A549 (cell line): Measurements from ENCODE around the gene SLC45A1. TPM values are rescaled to one million over a fixed set of nuclear protein-coding genes. Genes with fewer than 3 reads are reported as not detected.

Experiments used
- ATAC-seq, 2 experiments: fragments of 200-7000 bp in 1 of 2; fragments of >200 bp in 1 of 2; cut with Nextera tagmentation in 1 of 2; cut with Tn5 transposase in 1 of 2; 3 replicates each; pipeline versions ENCODE4 v1.8.0 to v1.9.1; 2018 to 2020; ENCODE audit warnings: mild to moderate bottlenecking in 1 of 2, moderate library complexity in 1 of 2
- CTCF ChIA-PET: fragments of 300-600 bp; sonication (Branson Sonifier 250); formaldehyde crosslinking; extraction: SDS; loops from one replicate; lab custom pipeline; 2021; ENCODE audit warnings: antibody characterized with exemption, inconsistent platforms; lab: Yijun Ruan, JAX
- POLR2A ChIA-PET: fragments of 350-600 bp; formaldehyde crosslinking; extraction: SDS; loops from one replicate; lab custom pipeline; 2021; ENCODE audit warnings: antibody characterized with exemption, inconsistent platforms; lab: Yijun Ruan, JAX
- DNase-seq, 2 experiments: peaks; one replicate each; pipeline versions ENCODE4 v3.0.0 to v3.0.0-alpha.2; 2011 to 2016; ENCODE audit warnings: low read depth in 1 of 2, low spot score in 1 of 2
- FAIRE-seq: peaks from 2 replicates; lab custom pipeline; 2011; peaks lifted over from hg19 to GRCh38; lab: Jason Lieb, UNC
- H3K27ac ChIP-seq, 2 experiments: fragments of >200 bp; sonication (Bioruptor Twin); formaldehyde crosslinking; 3 replicates each; pipeline ENCODE4 v1.5.1; 2016 to 2017
- H3K4me1 ChIP-seq: fragments of >200 bp; sonication (Bioruptor Twin); formaldehyde crosslinking; 3 replicates; pipeline ENCODE4 v1.6.1; 2016
- H3K4me2 ChIP-seq: fragments of >200 bp; sonication (Bioruptor Twin); formaldehyde crosslinking; 3 replicates; pipeline ENCODE4 v1.6.1; 2016
- H3K4me3 ChIP-seq: fragments of >200 bp; sonication (Bioruptor Twin); formaldehyde crosslinking; 3 replicates; pipeline ENCODE4 v1.5.1; 2016
- H3K9me3 ChIP-seq: fragments of >200 bp; sonication (Bioruptor Twin); formaldehyde crosslinking; 3 replicates; pipeline ENCODE4 v1.6.1; 2016
- HDAC2 ChIP-seq: fragments of 200-600 bp; sonication (generic); IDR thresholded peaks from 2 replicates; pipeline ENCODE4 v1.6.1; 2016
- KDM1A ChIP-seq: fragments of 200-600 bp; sonication (generic); IDR thresholded peaks from 2 replicates; pipeline ENCODE4 v1.6.1; 2016; ENCODE audit warnings: low read depth, mild to moderate bottlenecking
- MAFK ChIP-seq: fragments of 450-650 bp; IDR thresholded peaks from 2 replicates; pipeline ENCODE4 v1.6.1; 2014; ENCODE audit not compliant: partially characterized antibody
- PHF8 ChIP-seq: fragments of 200-600 bp; sonication (generic); IDR thresholded peaks from 2 replicates; pipeline ENCODE4 v1.6.1; 2016; ENCODE audit warnings: low read depth, mild to moderate bottlenecking, antibody characterized with exemption, moderate library complexity, borderline replicate concordance
- WGBS: methylation state at CpG from one replicate; pipeline ENCODE4 v1.1.6; 2017; ENCODE audit errors: missing lambda C conversion rate; 5-methylcytosine and 5-hydroxymethylcytosine counted together
- polyA plus RNA-seq, 4 experiments: library from polyadenylated mRNA; depleted of rRNA in 3 of 4; stranded (reverse); fragments of >200 nt; fragmentation: RNase III in 1 of 4; extraction: RNeasy Plus Mini Kit Qiagen cat#74134 plus additional on column Dnase treatment in 1 of 4; gene quantifications; 2 replicates in 3 of 4; 3 replicates in 1 of 4; pipeline ENCODE4 v1.2.3, GENCODE V29; 2011 to 2017
- TF ChIP-seq, protein P1 (sequence below): fragments of >200 bp; sonication (Bioruptor Twin); formaldehyde crosslinking; IDR thresholded peaks from 3 replicates; pipeline ENCODE4 v1.5.1; 2016
- TF ChIP-seq, protein P2 (sequence below): fragments of 200-600 bp; sonication (generic); IDR thresholded peaks from 2 replicates; pipeline ENCODE4 v1.6.1; 2016; ENCODE audit warnings: antibody characterized with exemption, mild to moderate bottlenecking, moderate library complexity

SLC45A1 gene
- polyA plus RNA-seq, 2 of the 4 experiments (the other 2 are of a cell fraction), result 1.6 to 1.8 TPM

- DNase-seq (no peak), FAIRE-seq (no peak), ATAC-seq (no peak; a peak in 1 of 6 replicates)
- Histone ChIP-seq H3K4me3 (no peak overlapping the region), H3K9me3 (no peaks in the 10 kb centered on the region), H3K4me2 (no peak overlapping the region), H3K4me1 (no peaks in the 10 kb centered on the region), H3K27ac (0 out of 6 replicates have a peak overlapping the region, but pooled peaks of 1 of the 2 experiments have one; percentile 4)
- CTCF ChIA-PET, result interaction anchor here (0.6 to 2.9 kb wide), 4 partner anchors 11 to 327 kb away, joined by 3 to 20 read pairs (median 4); no protein-coding TSS in a partner anchor
- WGBS, result 86% methylated on average over 22 of the region's 22 CpGs
- POLR2A ChIA-PET, result no interaction called here
- TF ChIP-seq, protein P1, sequence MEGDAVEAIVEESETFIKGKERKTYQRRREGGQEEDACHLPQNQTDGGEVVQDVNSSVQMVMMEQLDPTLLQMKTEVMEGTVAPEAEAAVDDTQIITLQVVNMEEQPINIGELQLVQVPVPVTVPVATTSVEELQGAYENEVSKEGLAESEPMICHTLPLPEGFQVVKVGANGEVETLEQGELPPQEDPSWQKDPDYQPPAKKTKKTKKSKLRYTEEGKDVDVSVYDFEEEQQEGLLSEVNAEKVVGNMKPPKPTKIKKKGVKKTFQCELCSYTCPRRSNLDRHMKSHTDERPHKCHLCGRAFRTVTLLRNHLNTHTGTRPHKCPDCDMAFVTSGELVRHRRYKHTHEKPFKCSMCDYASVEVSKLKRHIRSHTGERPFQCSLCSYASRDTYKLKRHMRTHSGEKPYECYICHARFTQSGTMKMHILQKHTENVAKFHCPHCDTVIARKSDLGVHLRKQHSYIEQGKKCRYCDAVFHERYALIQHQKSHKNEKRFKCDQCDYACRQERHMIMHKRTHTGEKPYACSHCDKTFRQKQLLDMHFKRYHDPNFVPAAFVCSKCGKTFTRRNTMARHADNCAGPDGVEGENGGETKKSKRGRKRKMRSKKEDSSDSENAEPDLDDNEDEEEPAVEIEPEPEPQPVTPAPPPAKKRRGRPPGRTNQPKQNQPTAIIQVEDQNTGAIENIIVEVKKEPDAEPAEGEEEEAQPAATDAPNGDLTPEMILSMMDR, result no peak
- no peak for TF ChIP-seq HDAC2
These were observed 15.6 kb upstream of the SLC45A1 start for GRCh38 chr1:8302081-8302956.

- DNase-seq (no peak), FAIRE-seq (no peak), ATAC-seq (no peak)
- H3K27ac ChIP-seq, result 0 out of 6 replicates have a peak overlapping the region, but pooled peaks of 1 of the 2 experiments have one; percentile 4
- ChIA-PET POLR2A (no interaction called here), CTCF (interaction anchor here (0.6 to 2.9 kb wide), 5 partner anchors 10 to 328 kb away, joined by 3 to 20 read pairs (median 4); no protein-coding TSS in a partner anchor)
- H3K9me3 ChIP-seq, result no peaks in the 10 kb centered on the region
- 91% methylated on average over 3 of the region's 3 CpGs for WGBS
- H3K4me3 ChIP-seq, result no peak overlapping the region
- no peak overlapping the region for H3K4me2 ChIP-seq
- no peaks in the 10 kb centered on the region for H3K4me1 ChIP-seq
- TF ChIP-seq, protein P2, sequence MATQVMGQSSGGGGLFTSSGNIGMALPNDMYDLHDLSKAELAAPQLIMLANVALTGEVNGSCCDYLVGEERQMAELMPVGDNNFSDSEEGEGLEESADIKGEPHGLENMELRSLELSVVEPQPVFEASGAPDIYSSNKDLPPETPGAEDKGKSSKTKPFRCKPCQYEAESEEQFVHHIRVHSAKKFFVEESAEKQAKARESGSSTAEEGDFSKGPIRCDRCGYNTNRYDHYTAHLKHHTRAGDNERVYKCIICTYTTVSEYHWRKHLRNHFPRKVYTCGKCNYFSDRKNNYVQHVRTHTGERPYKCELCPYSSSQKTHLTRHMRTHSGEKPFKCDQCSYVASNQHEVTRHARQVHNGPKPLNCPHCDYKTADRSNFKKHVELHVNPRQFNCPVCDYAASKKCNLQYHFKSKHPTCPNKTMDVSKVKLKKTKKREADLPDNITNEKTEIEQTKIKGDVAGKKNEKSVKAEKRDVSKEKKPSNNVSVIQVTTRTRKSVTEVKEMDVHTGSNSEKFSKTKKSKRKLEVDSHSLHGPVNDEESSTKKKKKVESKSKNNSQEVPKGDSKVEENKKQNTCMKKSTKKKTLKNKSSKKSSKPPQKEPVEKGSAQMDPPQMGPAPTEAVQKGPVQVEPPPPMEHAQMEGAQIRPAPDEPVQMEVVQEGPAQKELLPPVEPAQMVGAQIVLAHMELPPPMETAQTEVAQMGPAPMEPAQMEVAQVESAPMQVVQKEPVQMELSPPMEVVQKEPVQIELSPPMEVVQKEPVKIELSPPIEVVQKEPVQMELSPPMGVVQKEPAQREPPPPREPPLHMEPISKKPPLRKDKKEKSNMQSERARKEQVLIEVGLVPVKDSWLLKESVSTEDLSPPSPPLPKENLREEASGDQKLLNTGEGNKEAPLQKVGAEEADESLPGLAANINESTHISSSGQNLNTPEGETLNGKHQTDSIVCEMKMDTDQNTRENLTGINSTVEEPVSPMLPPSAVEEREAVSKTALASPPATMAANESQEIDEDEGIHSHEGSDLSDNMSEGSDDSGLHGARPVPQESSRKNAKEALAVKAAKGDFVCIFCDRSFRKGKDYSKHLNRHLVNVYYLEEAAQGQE, result no peak
These were observed 14.8 kb upstream of the SLC45A1 start for GRCh38 chr1:8303141-8303540.

DNA sequence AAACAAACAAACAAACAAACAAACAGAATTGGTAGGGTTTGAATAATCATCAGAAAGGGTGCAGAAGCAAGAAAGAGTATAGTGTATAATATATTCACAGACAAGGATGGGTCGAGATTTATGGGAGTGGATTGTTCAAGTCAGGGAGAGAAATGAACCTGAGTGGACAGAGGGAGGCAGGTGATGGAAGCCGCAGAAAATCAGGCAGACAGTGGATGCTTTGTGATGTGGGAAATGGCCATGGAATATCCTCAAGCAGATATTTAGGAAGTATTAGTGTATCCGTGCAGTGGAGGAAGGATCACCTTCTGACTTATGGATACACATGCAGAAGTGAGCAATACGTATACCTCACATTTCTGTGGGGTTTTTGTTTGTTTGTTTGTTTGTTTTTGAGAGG lies 14.0 kb upstream of the SLC45A1 start:
- FAIRE-seq, result no peak
- DNase-seq, result no peak
- WGBS, result 88% methylated on average over 4 of the region's 4 CpGs
- ChIA-PET CTCF (interaction anchor here (0.6 to 0.7 kb wide), 2 partner anchors 289 to 645 kb away, joined by 3 read pairs; no protein-coding TSS in a partner anchor), POLR2A (no interaction called here)
- H3K4me1 ChIP-seq, result no peaks in the 10 kb centered on the region
- no peak overlapping the region for H3K4me2 ChIP-seq
- 0 out of 6 replicates have a peak overlapping the region, but pooled peaks of 1 of the 2 experiments have one; percentile 28 for H3K27ac ChIP-seq
- no peak for TF ChIP-seq KDM1A
- TF ChIP-seq, all 56 proteins: peak for 0
- Histone ChIP-seq H3K4me3 (no peak overlapping the region), H3K9me3 (no peaks in the 10 kb centered on the region)
- ATAC-seq, result no peak

- CTCF ChIA-PET, result interaction anchor here (2.6 kb wide), 1 partner anchor 332 kb away, joined by 10 read pairs; no protein-coding TSS in a partner anchor
- ATAC-seq, result no peak
- Histone ChIP-seq H3K9me3 (peaks cover 4% of the 10 kb centered on the region; the same call in 1 of the 3 replicates), H3K4me1 (no peaks in the 10 kb centered on the region)
- TF ChIP-seq MAFK (no peak), PHF8 (no peak)
- TF ChIP-seq, all 56 proteins: peak for 0
- WGBS, result 76% methylated on average over 4 of the region's 4 CpGs
- DNase-seq, result no peak
- FAIRE-seq, result no peak
- Histone ChIP-seq H3K27ac (peak overlapping the region; percentile 11 to 17; a peak in 2 of 6 replicates), H3K4me2 (no peak overlapping the region), H3K4me3 (no peak overlapping the region)
- POLR2A ChIA-PET, result no interaction called here
These were observed 10.3 kb upstream of the SLC45A1 start for GRCh38 chr1:8307628-8308027.
